ENCODE measurements around the gene LUZP2.
"Not testable (repeated sequence)": the region's sequence is repeated elsewhere in the genome, so short reads cannot be mapped to it uniquely, and the experiment has no call there.

LUZP2 gene

GRCh38 chr11:24866743-24867142, 369.9 kb downstream of the LUZP2 start:
- Histone ChIP-seq H3K27ac (ENCODE audit: low read depth, low read length, severe bottlenecking) (no peak overlapping the region), H3K36me3 (ENCODE audit: control insufficient read depth, insufficient read depth, low read length) (no peaks in the 10 kb centered on the region), H3K4me1 (ENCODE audit: control insufficient read depth, insufficient read depth, low read length, poor library complexity, severe bottlenecking) (no peaks in the 10 kb centered on the region), H3K9me3 (ENCODE audit: control insufficient read depth, low read length) (no peaks in the 10 kb centered on the region), H3K4me3 (ENCODE audit: extremely low read depth, insufficient read depth, low read length, poor library complexity, severe bottlenecking) (no peak overlapping the region)
- 86 to 90% methylated on average over 4 of the region's 4 CpGs for WGBS, 2 experiments (ENCODE audit: insufficient coverage in 2 of 2)

GRCh38 chr11:24870048-24870447, 373.2 kb downstream of the LUZP2 start:
- H3K27ac ChIP-seq (ENCODE audit: low read depth, low read length, severe bottlenecking), result no peak overlapping the region
- WGBS, 2 experiments (ENCODE audit: insufficient coverage in 2 of 2), result no CpG with 5 or more reads among the region's 1 CpG
- no peaks in the 10 kb centered on the region for H3K4me1 ChIP-seq (ENCODE audit: control insufficient read depth, insufficient read depth, low read length, poor library complexity, severe bottlenecking)
- H3K36me3 ChIP-seq (ENCODE audit: control insufficient read depth, insufficient read depth, low read length), result no peaks in the 10 kb centered on the region
- H3K9me3 ChIP-seq (ENCODE audit: control insufficient read depth, low read length), result no peaks in the 10 kb centered on the region
- H3K4me3 ChIP-seq (ENCODE audit: extremely low read depth, insufficient read depth, low read length, poor library complexity, severe bottlenecking), result no peak overlapping the region

DNA sequence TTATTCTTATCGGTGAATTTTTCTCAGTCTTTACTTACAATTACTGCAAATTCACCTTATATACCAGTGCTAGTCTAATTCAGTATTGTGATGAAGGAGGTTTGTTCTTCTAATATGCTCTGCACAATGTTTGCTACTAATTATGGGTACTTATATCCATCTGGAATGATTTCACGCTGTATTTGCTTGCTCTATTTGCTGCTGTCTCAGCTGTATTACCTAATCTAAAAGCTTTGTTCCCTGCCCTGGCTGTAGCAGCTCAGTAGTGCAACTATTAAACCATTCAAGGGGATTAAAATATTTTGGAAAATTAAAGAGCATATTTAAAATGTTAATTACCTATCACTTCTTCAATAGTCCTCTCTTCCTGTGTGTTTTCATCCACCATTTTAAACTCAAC, 375.3 kb downstream of the LUZP2 start:
- WGBS, 2 experiments (ENCODE audit: insufficient coverage in 2 of 2), result 100% methylated on average over 1 of the region's 2 CpGs; no CpG with 5 or more reads in 1 of the 2 experiments
- H3K4me1 ChIP-seq (ENCODE audit: control insufficient read depth, insufficient read depth, low read length, poor library complexity, severe bottlenecking), result no peaks in the 10 kb centered on the region
- no peaks in the 10 kb centered on the region for H3K36me3 ChIP-seq (ENCODE audit: control insufficient read depth, insufficient read depth, low read length)

GRCh38 chr11:24872651-24873311, 375.9 kb downstream of the LUZP2 start:
- Histone ChIP-seq H3K36me3 (ENCODE audit: control insufficient read depth, insufficient read depth, low read length) (no peaks in the 10 kb centered on the region), H3K4me1 (ENCODE audit: control insufficient read depth, insufficient read depth, low read length, poor library complexity, severe bottlenecking) (no peaks in the 10 kb centered on the region), H3K27ac (ENCODE audit: low read depth, low read length, severe bottlenecking) (no peak overlapping the region), H3K4me3 (ENCODE audit: extremely low read depth, insufficient read depth, low read length, poor library complexity, severe bottlenecking) (no peak overlapping the region), H3K9me3 (ENCODE audit: control insufficient read depth, low read length) (no peaks in the 10 kb centered on the region)

More for the DNA sequence above, 375.3 kb downstream of the LUZP2 start:
- H3K27ac ChIP-seq (ENCODE audit: low read depth, low read length, severe bottlenecking), result no peak overlapping the region
- H3K9me3 ChIP-seq (ENCODE audit: control insufficient read depth, low read length), result no peaks in the 10 kb centered on the region
- H3K4me3 ChIP-seq (ENCODE audit: extremely low read depth, insufficient read depth, low read length, poor library complexity, severe bottlenecking), result no peak overlapping the region

DNA sequence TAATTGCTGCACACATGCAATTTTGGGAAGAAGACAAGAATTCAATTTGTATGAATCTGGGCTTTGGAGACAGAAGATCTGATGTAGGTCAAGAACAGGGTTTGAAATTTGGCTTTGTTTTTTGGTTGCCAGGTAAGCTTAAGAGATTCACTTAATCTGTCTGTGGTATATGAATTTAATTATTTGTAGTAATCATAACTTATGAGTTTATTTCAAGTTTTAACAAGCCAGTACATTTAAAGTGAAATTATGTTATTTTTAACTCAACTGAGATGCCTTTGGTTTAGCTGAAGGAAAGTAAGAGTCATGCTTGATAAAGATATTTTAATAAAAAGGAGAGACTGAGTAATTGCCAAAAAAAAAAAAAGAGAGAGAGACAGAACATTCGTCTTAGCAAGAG, 384.1 kb downstream of the LUZP2 start:
- Histone ChIP-seq H3K9me3 (ENCODE audit: control insufficient read depth, low read length) (no peaks in the 10 kb centered on the region), H3K36me3 (ENCODE audit: control insufficient read depth, insufficient read depth, low read length) (no peaks in the 10 kb centered on the region), H3K4me3 (ENCODE audit: extremely low read depth, insufficient read depth, low read length, poor library complexity, severe bottlenecking) (no peak overlapping the region), H3K27ac (ENCODE audit: low read depth, low read length, severe bottlenecking) (no peak overlapping the region), H3K4me1 (ENCODE audit: control insufficient read depth, insufficient read depth, low read length, poor library complexity, severe bottlenecking) (no peaks in the 10 kb centered on the region)
- WGBS, 2 experiments (ENCODE audit: insufficient coverage in 2 of 2), result 88% methylated on average over 1 of the region's 1 CpG; no CpG with 5 or more reads in 1 of the 2 experiments

- no peaks in the 10 kb centered on the region for H3K4me1 ChIP-seq (ENCODE audit: control insufficient read depth, insufficient read depth, low read length, poor library complexity, severe bottlenecking)
- H3K4me3 ChIP-seq (ENCODE audit: extremely low read depth, insufficient read depth, low read length, poor library complexity, severe bottlenecking), result no peak overlapping the region
- no peaks in the 10 kb centered on the region for H3K36me3 ChIP-seq (ENCODE audit: control insufficient read depth, insufficient read depth, low read length)
- no peak overlapping the region for H3K27ac ChIP-seq (ENCODE audit: low read depth, low read length, severe bottlenecking)
- no CpG with 5 or more reads among the region's 4 CpGs for WGBS, 2 experiments (ENCODE audit: insufficient coverage in 2 of 2)
- H3K9me3 ChIP-seq (ENCODE audit: control insufficient read depth, low read length), result no peaks in the 10 kb centered on the region
Observed at GRCh38 chr11:24885580-24886173, 388.8 kb downstream of the LUZP2 start.

GRCh38 chr11:24886880-24887619, 390.2 kb downstream of the LUZP2 start:
- H3K4me1 ChIP-seq (ENCODE audit: control insufficient read depth, insufficient read depth, low read length, poor library complexity, severe bottlenecking), result no peaks in the 10 kb centered on the region
- 80 to 100% methylated on average over 1 of the region's 4 CpGs for WGBS, 2 experiments (ENCODE audit: insufficient coverage in 2 of 2)

DNA sequence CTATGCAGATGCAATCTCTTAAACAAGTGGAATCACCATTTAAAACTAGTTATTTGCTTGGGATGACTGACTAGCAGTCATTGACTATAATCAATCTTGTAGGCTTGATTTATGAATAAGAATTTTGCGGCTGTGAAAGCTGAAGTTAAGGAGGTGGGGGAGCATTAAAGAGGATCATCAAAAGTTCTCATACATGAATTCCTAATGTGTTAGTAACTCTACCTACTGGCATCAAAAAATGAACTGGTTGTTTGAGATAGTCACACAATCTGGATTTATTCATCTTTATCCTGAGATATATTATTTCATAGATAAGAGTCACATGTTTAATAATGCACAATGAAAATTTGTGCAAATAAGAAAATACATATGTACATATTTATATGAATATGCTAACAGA, 393.6 kb downstream of the LUZP2 start:
- WGBS, 2 experiments (ENCODE audit: insufficient coverage in 2 of 2), result no CpG with 5 or more reads among the region's 1 CpG
- no peaks in the 10 kb centered on the region for H3K4me1 ChIP-seq (ENCODE audit: control insufficient read depth, insufficient read depth, low read length, poor library complexity, severe bottlenecking)
- no peaks in the 10 kb centered on the region for H3K9me3 ChIP-seq (ENCODE audit: control insufficient read depth, low read length)
- no peak overlapping the region for H3K27ac ChIP-seq (ENCODE audit: low read depth, low read length, severe bottlenecking)
- no peaks in the 10 kb centered on the region for H3K36me3 ChIP-seq (ENCODE audit: control insufficient read depth, insufficient read depth, low read length)
- no peak overlapping the region for H3K4me3 ChIP-seq (ENCODE audit: extremely low read depth, insufficient read depth, low read length, poor library complexity, severe bottlenecking)

More at GRCh38 chr11:24886880-24887619, 390.2 kb downstream of the LUZP2 start:
- Histone ChIP-seq H3K36me3 (ENCODE audit: control insufficient read depth, insufficient read depth, low read length) (no peaks in the 10 kb centered on the region), H3K4me3 (ENCODE audit: extremely low read depth, insufficient read depth, low read length, poor library complexity, severe bottlenecking) (no peak overlapping the region), H3K9me3 (ENCODE audit: control insufficient read depth, low read length) (no peaks in the 10 kb centered on the region), H3K27ac (ENCODE audit: low read depth, low read length, severe bottlenecking) (no peak overlapping the region)

DNA sequence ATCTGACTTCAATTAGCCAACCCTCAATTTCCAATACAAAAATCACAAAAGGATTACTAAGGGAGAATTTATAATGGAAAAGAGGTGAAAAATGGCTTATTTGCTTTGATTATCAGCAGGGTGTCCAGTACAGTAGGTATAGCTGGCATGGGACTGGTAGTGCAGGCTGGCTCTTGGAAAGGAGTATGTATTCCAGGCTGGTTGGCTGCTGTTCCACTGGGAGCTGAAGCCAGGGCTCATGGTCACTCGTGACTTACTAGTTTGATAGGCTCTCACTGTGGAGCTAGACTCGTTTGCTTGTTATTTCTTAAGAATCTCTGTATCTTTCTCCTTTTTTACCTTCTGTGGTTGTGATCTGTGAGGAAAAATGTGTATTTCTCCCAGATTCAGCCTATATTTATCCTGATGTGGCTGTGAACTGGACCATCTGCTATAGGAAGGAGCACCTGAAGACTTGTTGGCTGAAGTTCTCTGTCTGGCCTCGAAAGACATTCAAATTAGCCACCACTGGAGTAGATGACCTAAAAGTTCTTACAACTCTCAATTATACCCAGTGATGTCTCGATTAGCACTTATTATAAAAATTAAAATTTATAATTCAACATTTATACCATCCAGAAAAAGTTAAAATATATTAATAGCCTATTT, 395.1 kb downstream of the LUZP2 start:
- H3K36me3 ChIP-seq (ENCODE audit: control insufficient read depth, insufficient read depth, low read length); H3K9me3 ChIP-seq (ENCODE audit: control insufficient read depth, low read length): not testable (repeated sequence)
- 100% methylated on average over 1 of the region's 4 CpGs; no CpG with 5 or more reads in 1 of the 2 experiments for WGBS, 2 experiments (ENCODE audit: insufficient coverage in 2 of 2)

GRCh38 chr11:24896118-24896835, 399.4 kb downstream of the LUZP2 start:
- Histone ChIP-seq H3K9me3 (ENCODE audit: control insufficient read depth, low read length) (no peaks in the 10 kb centered on the region), H3K4me3 (ENCODE audit: extremely low read depth, insufficient read depth, low read length, poor library complexity, severe bottlenecking) (no peak overlapping the region), H3K27ac (ENCODE audit: low read depth, low read length, severe bottlenecking) (no peak overlapping the region), H3K4me1 (ENCODE audit: control insufficient read depth, insufficient read depth, low read length, poor library complexity, severe bottlenecking) (no peaks in the 10 kb centered on the region), H3K36me3 (ENCODE audit: control insufficient read depth, insufficient read depth, low read length) (no peaks in the 10 kb centered on the region)
- WGBS, 2 experiments (ENCODE audit: insufficient coverage in 2 of 2), result 83 to 92% methylated on average over 10 to 21 of the region's 32 CpGs

More for the DNA sequence above, 395.1 kb downstream of the LUZP2 start:
- H3K4me1 ChIP-seq (ENCODE audit: control insufficient read depth, insufficient read depth, low read length, poor library complexity, severe bottlenecking); H3K27ac ChIP-seq (ENCODE audit: low read depth, low read length, severe bottlenecking); H3K4me3 ChIP-seq (ENCODE audit: extremely low read depth, insufficient read depth, low read length, poor library complexity, severe bottlenecking): not testable (repeated sequence)

Data from mesodermal cell (in vitro differentiated cells).